22Rv1 (cell line): ENCODE measurements around the gene WDR76.

Source experiments
- CTCF ChIP-seq: fragments of 450-650 bp; IDR thresholded peaks from 2 replicates; pipeline ENCODE4 v1.5.1; 2017; ENCODE audit warnings: mild to moderate bottlenecking
- ZFX ChIP-seq: fragments of 450-650 bp; IDR thresholded peaks from 2 replicates; pipeline ENCODE4 v1.6.1; 2017; ENCODE audit warnings: antibody characterized with exemption, borderline replicate concordance

DNA sequence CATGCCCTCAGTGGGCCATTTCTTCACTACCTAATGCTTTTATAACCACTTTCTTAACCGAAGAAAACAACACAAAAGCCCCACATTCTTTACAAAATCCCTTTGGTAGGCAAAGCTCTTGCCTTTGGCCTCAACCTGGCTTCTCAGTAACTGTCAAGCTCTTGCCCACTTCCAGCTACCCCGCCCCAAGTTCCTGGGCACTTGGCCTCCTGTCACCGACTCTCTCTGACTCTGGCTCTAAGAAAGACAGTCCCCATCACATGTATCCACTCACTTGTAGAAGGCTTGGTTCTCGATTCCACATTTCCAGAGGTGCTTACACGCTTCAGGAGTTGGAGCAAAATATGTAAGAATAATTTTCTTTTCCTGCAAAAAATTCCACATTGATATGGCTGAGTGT lies 61.1 kb downstream of the WDR76 start:
- TF ChIP-seq CTCF (no peak), ZFX (no peak)
